Measurements from ENCODE around the gene PRKAG2. TPM values are rescaled to one million over a fixed set of nuclear protein-coding genes. Genes with fewer than 3 reads are reported as not detected.
"Not testable (repeated sequence)": the region's sequence is repeated elsewhere in the genome, so short reads cannot be mapped to it uniquely, and the experiment has no call there.

PRKAG2 gene
- total and polyA plus RNA-seq, 2 of the 13 experiments (the other 11 are each of a cell fraction or from before 2014, with no cell fraction given), result 0.90 to 1.3 TPM

- intact Hi-C loops (cut with micrococcal nuclease; ENCODE audit: unreplicated experiment); H3K4me1 ChIP-seq (ENCODE audit: insufficient read depth, low read length); BruUV-seq (replicated peaks); CTCF ChIA-PET (ENCODE audit: low intra/inter-chr PET ratio, low total read pairs); ATAC-seq; H3K27ac ChIP-seq (ENCODE audit: extremely low read length, insufficient read depth, low read length); H3K4me3 ChIP-seq (replicated peaks in 1 of 3; ENCODE audit: insufficient read depth in 1 of 3, low read depth in 2 of 3, low read length in 3 of 3); H3K9me3 ChIP-seq (ENCODE audit: low read length); POLR2A ChIA-PET; H3K79me2 ChIP-seq (ENCODE audit: insufficient read depth, low read length); H3K36me3 ChIP-seq (replicated peaks in 1 of 2; ENCODE audit: control insufficient read depth in 1 of 2, insufficient read depth in 2 of 2, low read length in 2 of 2); FAIRE-seq; in situ Hi-C loops (cut with HindIII; ENCODE audit: extremely low pct_ligation_motif_present, low pct_unique_long_range_greater_than_20kb); H2AFZ ChIP-seq (ENCODE audit: low read length); H4K20me1 ChIP-seq (ENCODE audit: insufficient read depth, low read length); H3K4me2 ChIP-seq (ENCODE audit: low read depth, low read length); DNase-seq (ENCODE audit: low spot score); H3K9ac ChIP-seq (ENCODE audit: insufficient read depth, low read depth, low read length): not testable (repeated sequence)
- TF ChIP-seq ZNF512 (CRISPR knock-in tag; IDR thresholded peaks at IDR 0.05), result peak; percentile 24; the same call in 1 of the 2 replicates
- H3K27me3 ChIP-seq (ENCODE audit: control insufficient read depth in 1 of 2, insufficient read depth in 2 of 2, low read length in 2 of 2), result peaks cover 2 to 15% of the 10 kb centered on the region in 2 experiments; a peak in 4 of 5 replicates
- WGBS (ENCODE audit: low lambda C conversion rate), result 12% methylated on average over 2 of the region's 2 CpGs
Measured at GRCh38 chr7:151536178-151536577, 340.7 kb downstream of the PRKAG2 start.

GRCh38 chr7:151529842-151530241, 347.1 kb downstream of the PRKAG2 start:
- no peaks in the 10 kb centered on the region for H3K27me3 ChIP-seq (ENCODE audit: control insufficient read depth in 1 of 2, insufficient read depth in 2 of 2, low read length in 2 of 2)
- CTCF ChIA-PET (ENCODE audit: low intra/inter-chr PET ratio, low total read pairs), result no interaction called here
- no TSS peak for BruUV-seq (replicated peaks)
- ATAC-seq (no peak), FAIRE-seq (no peak), DNase-seq (ENCODE audit: low spot score) (no peak)
- TF ChIP-seq ZNF552 (CRISPR knock-in tag; IDR thresholded peaks at IDR 0.05; ENCODE audit: borderline replicate concordance), result no peak
- TF ChIP-seq ZNF121 (CRISPR knock-in tag; IDR thresholded peaks at IDR 0.05), result 0 out of 2 replicates have a peak, but pooled peaks have one; percentile 34
- in situ Hi-C loops (cut with HindIII; ENCODE audit: extremely low pct_ligation_motif_present, low pct_unique_long_range_greater_than_20kb), result no loop called here
- POLR2A ChIA-PET, result no interaction called here
- H3K9me3 ChIP-seq (ENCODE audit: low read length), result no peaks in the 10 kb centered on the region
- H3K36me3 ChIP-seq (replicated peaks in 1 of 2; ENCODE audit: control insufficient read depth in 1 of 2, insufficient read depth in 2 of 2, low read length in 2 of 2), result no peaks in the 10 kb centered on the region
- H2AFZ ChIP-seq (ENCODE audit: low read length), result no peak overlapping the region
- no peak overlapping the region for H3K9ac ChIP-seq (ENCODE audit: insufficient read depth, low read depth, low read length)
- H3K27ac ChIP-seq (ENCODE audit: extremely low read length, insufficient read depth, low read length), result no peak overlapping the region
- no peaks in the 10 kb centered on the region for H3K4me1 ChIP-seq (ENCODE audit: insufficient read depth, low read length)
- intact Hi-C loops (cut with micrococcal nuclease; ENCODE audit: unreplicated experiment), result no loop called here
- no peaks in the 10 kb centered on the region for H4K20me1 ChIP-seq (ENCODE audit: insufficient read depth, low read length)
- no peak overlapping the region for H3K4me3 ChIP-seq (replicated peaks in 1 of 3; ENCODE audit: insufficient read depth in 1 of 3, low read depth in 2 of 3, low read length in 3 of 3)
- no peak overlapping the region for H3K4me2 ChIP-seq (ENCODE audit: low read depth, low read length)
- no peaks in the 10 kb centered on the region for H3K79me2 ChIP-seq (ENCODE audit: insufficient read depth, low read length)
